ENCODE data around the gene GJA9.
A peak's percentile ranks its signal among the peaks of the same experiment; 100 is the strongest.

GJA9 gene

GRCh38 chr1:38888423-38889333, 7.3 kb upstream of the GJA9 start:
- no peak for TF ChIP-seq CTCF (conservative IDR thresholded peaks at IDR 0.05; ENCODE audit: control insufficient read depth, insufficient read depth, low read depth, low read length)
- no peak for DNase-seq (ENCODE audit: low read depth)
- H3K4me3 ChIP-seq (ENCODE audit: control insufficient read depth, low read depth, low read length), result no peak overlapping the region

GRCh38 chr1:38885092-38885491, 3.7 kb upstream of the GJA9 start:
- no peak overlapping the region for H3K4me3 ChIP-seq (ENCODE audit: control insufficient read depth, low read depth, low read length)
- no peak for DNase-seq (ENCODE audit: low read depth)
- no peak for TF ChIP-seq CTCF (conservative IDR thresholded peaks at IDR 0.05; ENCODE audit: control insufficient read depth, insufficient read depth, low read depth, low read length)

GRCh38 chr1:38875811-38876210, 5.6 kb downstream of the GJA9 start:
- TF ChIP-seq CTCF (conservative IDR thresholded peaks at IDR 0.05; ENCODE audit: control insufficient read depth, insufficient read depth, low read depth, low read length), result no peak
- DNase-seq (ENCODE audit: low read depth), result no peak
- H3K4me3 ChIP-seq (ENCODE audit: control insufficient read depth, low read depth, low read length), result no peak overlapping the region

- peak within 1 kb of the TSS; percentile 94 for H3K4me3 ChIP-seq (ENCODE audit: control insufficient read depth, low read depth, low read length)
- peak; percentile 93 for DNase-seq (ENCODE audit: low read depth)
- no peak for TF ChIP-seq CTCF (conservative IDR thresholded peaks at IDR 0.05; ENCODE audit: control insufficient read depth, insufficient read depth, low read depth, low read length)
These were observed 8.1 kb downstream of the GJA9 start, which contains the start of gene MYCBP for GRCh38 chr1:38873027-38873969. MYCBP (minus strand) TSS chr1:38873348; CDS start chr1:38873305, 43 bp downstream.

GRCh38 chr1:38872401-38873026, 8.9 kb downstream of the GJA9 start:
- H3K4me3 ChIP-seq (ENCODE audit: control insufficient read depth, low read depth, low read length), result peak overlapping the region; percentile 94
- DNase-seq (ENCODE audit: low read depth), result peak; percentile 26
- no peak for TF ChIP-seq CTCF (conservative IDR thresholded peaks at IDR 0.05; ENCODE audit: control insufficient read depth, insufficient read depth, low read depth, low read length)

- DNase-seq (ENCODE audit: low read depth), result no peak
- no peak overlapping the region for H3K4me3 ChIP-seq (ENCODE audit: control insufficient read depth, low read depth, low read length)
- no peak for TF ChIP-seq CTCF (conservative IDR thresholded peaks at IDR 0.05; ENCODE audit: control insufficient read depth, insufficient read depth, low read depth, low read length)
These were observed 10.4 kb downstream of the GJA9 start for GRCh38 chr1:38870996-38871395.
